Measurements from ENCODE around the gene CELF2.

CELF2 gene

GRCh38 chr10:11207560-11207844 lies 189.8 kb downstream of the CELF2 start:
- Histone ChIP-seq H3K27ac (no peak overlapping the region), H3K9me3 (ENCODE audit: control insufficient read depth, low read length) (no peaks in the 10 kb centered on the region), H3K4me2 (ENCODE audit: low read length) (no peak overlapping the region), H3K36me3 (ENCODE audit: control insufficient read depth, insufficient read depth, low read length) (no peaks in the 10 kb centered on the region), H2AFZ (no peak overlapping the region), H3K4me3 (ENCODE audit: low read depth, low read length) (no peak overlapping the region), H3K9ac (no peak overlapping the region), H3K79me2 (no peaks in the 10 kb centered on the region), H3K4me1 (peaks cover 6% of the 10 kb centered on the region), H3K27me3 (ENCODE audit: control insufficient read depth, insufficient read depth, low read length) (no peaks in the 10 kb centered on the region)
- TF ChIP-seq CTCF (IDR thresholded peaks at IDR 0.05): no peak

GRCh38 chr10:11208243-11208642 lies 190.6 kb downstream of the CELF2 start:
- H3K4me1 ChIP-seq: peaks cover 12% of the 10 kb centered on the region
- H3K4me3 ChIP-seq (ENCODE audit: low read depth, low read length): no peak overlapping the region
- no peak overlapping the region for H3K9ac ChIP-seq
- no peak overlapping the region for H3K27ac ChIP-seq
- H3K27me3 ChIP-seq (ENCODE audit: control insufficient read depth, insufficient read depth, low read length): no peaks in the 10 kb centered on the region
- no peak for TF ChIP-seq CTCF (IDR thresholded peaks at IDR 0.05)
- no peaks in the 10 kb centered on the region for H3K9me3 ChIP-seq (ENCODE audit: control insufficient read depth, low read length)
- H3K4me2 ChIP-seq (ENCODE audit: low read length): no peak overlapping the region
- H3K36me3 ChIP-seq (ENCODE audit: control insufficient read depth, insufficient read depth, low read length): no peaks in the 10 kb centered on the region
- H2AFZ ChIP-seq: no peak overlapping the region
- H3K79me2 ChIP-seq: no peaks in the 10 kb centered on the region

GRCh38 chr10:11208908-11209829 lies 191.5 kb downstream of the CELF2 start:
- no peak overlapping the region for H3K27ac ChIP-seq
- no peaks in the 10 kb centered on the region for H3K9me3 ChIP-seq (ENCODE audit: control insufficient read depth, low read length)
- H3K36me3 ChIP-seq (ENCODE audit: control insufficient read depth, insufficient read depth, low read length): no peaks in the 10 kb centered on the region
- TF ChIP-seq CTCF (IDR thresholded peaks at IDR 0.05): no peak
- no peak overlapping the region for H3K4me2 ChIP-seq (ENCODE audit: low read length)
- no peak overlapping the region for H3K4me3 ChIP-seq (ENCODE audit: low read depth, low read length)
- H2AFZ ChIP-seq: no peak overlapping the region
- no peaks in the 10 kb centered on the region for H3K79me2 ChIP-seq
- H3K9ac ChIP-seq: no peak overlapping the region
- H3K4me1 ChIP-seq: peaks cover 12% of the 10 kb centered on the region
- no peaks in the 10 kb centered on the region for H3K27me3 ChIP-seq (ENCODE audit: control insufficient read depth, insufficient read depth, low read length)

GRCh38 chr10:11209830-11210181 lies 192.1 kb downstream of the CELF2 start:
- Histone ChIP-seq H3K4me1 (peaks cover 12% of the 10 kb centered on the region), H3K4me2 (ENCODE audit: low read length) (no peak overlapping the region), H3K79me2 (no peaks in the 10 kb centered on the region)

More at GRCh38 chr10:11209830-11210181, 192.1 kb downstream of the CELF2 start:
- Histone ChIP-seq H2AFZ (no peak overlapping the region), H3K27me3 (ENCODE audit: control insufficient read depth, insufficient read depth, low read length) (no peaks in the 10 kb centered on the region), H3K36me3 (ENCODE audit: control insufficient read depth, insufficient read depth, low read length) (no peaks in the 10 kb centered on the region), H3K9me3 (ENCODE audit: control insufficient read depth, low read length) (no peaks in the 10 kb centered on the region), H3K27ac (no peak overlapping the region), H3K4me3 (ENCODE audit: low read depth, low read length) (no peak overlapping the region), H3K9ac (no peak overlapping the region)
- TF ChIP-seq CTCF (IDR thresholded peaks at IDR 0.05): no peak

Measured in parathyroid adenoma (tissue), 2 donors.